Heart left ventricle (tissue), 13 donors: ENCODE results near the gene KCTD5.

Experiments used
- CTCF ChIP-seq, 12 donors: fragments of 200-600 bp; sonication (generic) in 4 of 12; IDR thresholded peaks; one replicate each; pipeline versions ENCODE4 v1.5.0 to v1.8.0; 2018 to 2022; ENCODE audit warnings: antibody characterized with exemption in 12 of 12, mild to moderate bottlenecking in 5 of 12
- POLR2A ChIP-seq, 2 donors: fragments of 450-650 bp; IDR thresholded peaks; one replicate each; pipeline ENCODE4 v1.6.1; 2017; ENCODE audit warnings: antibody characterized with exemption in 2 of 2, mild to moderate bottlenecking in 2 of 2, moderate library complexity in 2 of 2
- donor health status: ischemic (EF 13 %, LVEDD 7.1; RV severe dilation, severe dysfunction).
- donor health status: DM: no; HTN: yes; CAD: no.
- donor health status: DM: no; HTN: no; CAD: no.
- donor health status: ischemic (EF 25% LVEDD 6.9; RV normal size, moderate dysfunction).
- donor health status: ischemic (EF 25% LVEDD 5.7; RV mildly dilated, moderate dysfunction).
- donor health status: ischemic (EF 35%, LVEDD 5.7; RV mildly dilated, moderate dysfunction).
- donor health status: nonischemic (EF 11% LVEDD 7.7; RV severe dilation, severe dysfunction).
- donor health status: DM: yes; HTN: yes; CAD: no.
- donor health status: PGD.
- donor health status: ischemic (EF 29% LVEDD 5.4; RV normal size, mild dysfunction).
- donor health status: nonischemic (EF 23%, LVEDD 6.1; RV moderate dilation, normal function).

GRCh38 chr16:2739625-2740430, 57.5 kb downstream of the KCTD5 start:
- no peak for TF ChIP-seq CTCF (IDR thresholded peaks at IDR 0.05)
- no peak for TF ChIP-seq POLR2A (IDR thresholded peaks at IDR 0.05)
